ENCODE measurements around the gene OR51G2.

The OR51G2 gene

DNA sequence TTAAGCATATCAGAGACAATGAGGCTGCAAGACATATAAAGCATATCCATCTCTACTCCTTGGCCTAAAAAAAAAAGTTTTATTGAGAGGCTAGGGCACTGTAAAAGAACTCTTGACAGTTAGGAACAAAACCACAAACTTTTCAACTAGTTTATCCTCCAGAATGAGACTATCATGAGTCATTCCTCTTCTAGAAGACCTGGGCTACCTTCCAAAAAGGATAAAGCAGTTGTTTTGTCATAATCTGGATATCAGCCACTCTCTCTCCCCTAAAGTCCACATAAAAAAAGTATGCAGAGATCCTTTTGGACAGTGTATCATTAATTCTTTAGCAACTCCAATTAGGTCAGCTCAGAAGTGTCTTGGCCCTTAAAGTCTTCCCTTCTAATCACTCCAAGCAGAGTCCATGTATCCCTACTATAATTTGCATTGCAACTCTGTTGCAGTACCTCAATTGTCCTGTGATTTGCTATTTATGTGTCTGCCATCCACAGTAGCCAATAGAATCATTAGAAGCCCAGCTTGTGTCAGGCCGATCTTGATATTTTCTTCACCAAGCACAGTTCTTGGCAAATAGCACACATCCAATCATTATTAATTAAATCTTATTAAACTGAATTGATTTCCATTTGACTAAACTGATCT lies 27.0 kb downstream of the OR51G2 start:
- TF ChIP-seq, protein P1, sequence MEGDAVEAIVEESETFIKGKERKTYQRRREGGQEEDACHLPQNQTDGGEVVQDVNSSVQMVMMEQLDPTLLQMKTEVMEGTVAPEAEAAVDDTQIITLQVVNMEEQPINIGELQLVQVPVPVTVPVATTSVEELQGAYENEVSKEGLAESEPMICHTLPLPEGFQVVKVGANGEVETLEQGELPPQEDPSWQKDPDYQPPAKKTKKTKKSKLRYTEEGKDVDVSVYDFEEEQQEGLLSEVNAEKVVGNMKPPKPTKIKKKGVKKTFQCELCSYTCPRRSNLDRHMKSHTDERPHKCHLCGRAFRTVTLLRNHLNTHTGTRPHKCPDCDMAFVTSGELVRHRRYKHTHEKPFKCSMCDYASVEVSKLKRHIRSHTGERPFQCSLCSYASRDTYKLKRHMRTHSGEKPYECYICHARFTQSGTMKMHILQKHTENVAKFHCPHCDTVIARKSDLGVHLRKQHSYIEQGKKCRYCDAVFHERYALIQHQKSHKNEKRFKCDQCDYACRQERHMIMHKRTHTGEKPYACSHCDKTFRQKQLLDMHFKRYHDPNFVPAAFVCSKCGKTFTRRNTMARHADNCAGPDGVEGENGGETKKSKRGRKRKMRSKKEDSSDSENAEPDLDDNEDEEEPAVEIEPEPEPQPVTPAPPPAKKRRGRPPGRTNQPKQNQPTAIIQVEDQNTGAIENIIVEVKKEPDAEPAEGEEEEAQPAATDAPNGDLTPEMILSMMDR (conservative IDR thresholded peaks at IDR 0.05; ENCODE audit: low read depth) = no peak
- H3K27ac ChIP-seq = no peak overlapping the region
- CTCF ChIA-PET = no interaction called here
- POLR2A ChIA-PET (ENCODE audit: low non-redundant PET) = no interaction called here
- peak; percentile 34 for DNase-seq (ENCODE audit: low spot score)

DNA sequence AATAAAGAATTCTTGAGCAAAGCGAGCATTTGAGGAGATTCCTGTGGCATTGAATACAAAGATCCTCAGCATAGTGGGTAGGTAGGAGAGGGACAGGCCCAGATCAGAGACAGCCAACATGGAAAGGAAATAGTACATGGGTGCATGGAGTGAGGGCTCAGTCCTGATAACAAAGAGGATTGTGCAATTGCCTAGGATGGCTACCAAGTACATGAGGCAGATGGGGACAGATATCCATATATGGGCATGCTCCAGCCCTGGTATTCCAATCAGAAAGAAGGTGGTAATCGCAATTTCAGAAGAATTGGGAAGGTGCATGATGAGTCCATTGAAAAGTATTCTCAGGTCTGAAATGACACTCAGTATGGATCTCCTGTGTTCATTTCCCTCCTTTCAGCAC lies 28.9 kb downstream of the OR51G2 start:
- POLR2A ChIA-PET (ENCODE audit: low non-redundant PET) = no interaction called here
- DNase-seq (ENCODE audit: low spot score) = no peak
- CTCF ChIA-PET = interaction anchor here (0.6 kb wide), 1 partner anchor 16 kb away, joined by 3 read pairs; no protein-coding TSS in a partner anchor
- H3K27ac ChIP-seq = no peak overlapping the region
- TF ChIP-seq, protein P1 (conservative IDR thresholded peaks at IDR 0.05; ENCODE audit: low read depth) = no peak

DNA sequence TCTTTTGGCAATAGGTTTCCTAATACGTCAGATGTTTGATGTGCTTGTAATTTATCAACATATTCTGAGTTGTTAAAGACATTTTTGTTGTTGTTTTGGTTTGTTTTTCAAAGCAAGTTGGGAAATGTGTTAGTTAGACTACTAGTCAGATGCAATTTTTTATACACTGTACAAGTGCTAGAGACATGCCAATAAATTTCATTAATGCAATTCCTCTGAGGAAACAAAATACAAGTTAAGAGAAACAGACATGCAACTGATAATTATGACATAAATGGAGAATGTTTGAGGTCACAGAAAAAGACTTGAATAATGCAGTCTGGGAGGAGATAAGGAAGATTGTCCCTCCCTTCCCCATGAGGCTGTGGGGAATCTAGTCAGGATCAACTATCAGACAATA lies 31.6 kb downstream of the OR51G2 start:
- TF ChIP-seq, protein P1 (conservative IDR thresholded peaks at IDR 0.05; ENCODE audit: low read depth) = no peak
- ChIA-PET POLR2A (ENCODE audit: low non-redundant PET) (no interaction called here), CTCF (no interaction called here)
- DNase-seq (ENCODE audit: low spot score) = no peak
- H3K27ac ChIP-seq = no peak overlapping the region

DNA sequence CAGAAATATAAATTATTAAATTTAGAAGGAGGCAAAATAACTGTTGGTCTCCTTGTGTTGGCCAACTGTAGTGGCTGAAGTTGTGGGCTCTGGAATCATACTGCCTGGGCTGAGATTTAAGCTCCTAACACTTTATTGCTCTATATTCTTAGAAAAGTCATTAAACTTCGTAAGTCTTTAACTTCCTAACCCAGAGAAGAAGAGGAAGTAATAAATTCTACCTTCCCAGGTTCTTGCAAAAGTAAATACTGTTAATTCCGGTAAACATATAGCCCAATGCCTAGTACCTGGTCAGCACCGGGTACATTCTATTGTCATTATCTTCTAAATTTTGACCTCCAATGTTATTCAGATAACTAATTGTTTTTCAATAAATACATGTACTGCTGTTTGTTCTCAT lies 33.0 kb downstream of the OR51G2 start:
- POLR2A ChIA-PET (ENCODE audit: low non-redundant PET) = no interaction called here
- DNase-seq (ENCODE audit: low spot score) = no peak
- no peak overlapping the region for H3K27ac ChIP-seq
- TF ChIP-seq, protein P1 (conservative IDR thresholded peaks at IDR 0.05; ENCODE audit: low read depth) = no peak
- CTCF ChIA-PET = no interaction called here

DNA sequence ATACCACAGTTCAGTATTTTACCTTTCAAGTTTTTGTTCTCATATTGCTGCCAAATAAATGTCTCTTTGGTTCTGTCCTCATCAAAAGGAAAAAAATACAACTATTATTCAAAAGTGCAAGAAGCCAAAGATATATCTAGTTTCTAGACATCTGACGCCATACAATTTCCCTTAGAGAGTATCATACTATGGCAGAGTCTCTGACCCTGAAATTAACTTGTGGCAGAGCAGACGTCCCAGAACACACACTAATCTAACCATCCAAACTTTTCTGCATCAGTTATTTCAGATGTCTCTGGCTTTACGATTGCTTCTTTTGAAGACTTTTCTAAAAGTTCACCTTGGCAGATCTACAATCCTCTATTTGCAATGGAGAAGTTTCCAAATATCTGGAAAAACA lies 34.8 kb downstream of the OR51G2 start:
- POLR2A ChIA-PET (ENCODE audit: low non-redundant PET) = no interaction called here
- TF ChIP-seq, protein P1 (conservative IDR thresholded peaks at IDR 0.05; ENCODE audit: low read depth) = no peak
- DNase-seq (ENCODE audit: low spot score) = no peak
- CTCF ChIA-PET = interaction anchor here (0.6 kb wide), 1 partner anchor 344 kb away, joined by 3 read pairs; no protein-coding TSS in a partner anchor
- H3K27ac ChIP-seq = no peak overlapping the region

DNA sequence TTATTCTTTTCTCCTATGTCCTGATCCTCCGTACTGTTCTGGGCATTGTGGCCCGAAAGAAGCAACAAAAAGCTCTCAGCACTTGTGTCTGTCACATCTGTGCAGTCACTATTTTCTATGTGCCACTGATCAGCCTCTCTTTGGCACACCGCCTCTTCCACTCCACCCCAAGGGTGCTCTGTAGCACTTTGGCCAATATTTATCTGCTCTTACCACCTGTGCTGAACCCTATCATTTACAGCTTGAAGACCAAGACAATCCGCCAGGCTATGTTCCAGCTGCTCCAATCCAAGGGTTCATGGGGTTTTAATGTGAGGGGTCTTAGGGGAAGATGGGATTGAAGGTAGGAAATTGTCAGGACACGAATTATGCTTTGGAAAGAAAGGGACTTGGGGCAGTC lies 36.6 kb downstream of the OR51G2 start:
- no peak overlapping the region for H3K27ac ChIP-seq
- ChIA-PET CTCF (interaction anchor here (0.8 kb wide), 1 partner anchor 24 kb away, joined by 3 read pairs; no protein-coding TSS in a partner anchor), POLR2A (ENCODE audit: low non-redundant PET) (no interaction called here)
- TF ChIP-seq, protein P1 (conservative IDR thresholded peaks at IDR 0.05; ENCODE audit: low read depth) = no peak
- no peak for DNase-seq (ENCODE audit: low spot score)
